GM18520 (cell line): ENCODE data around the gene WWOX.

ENCODE experiments used
- ATAC-seq: cut with Tn5 transposase; IDR thresholded peaks from one replicate; pipeline ENCODE4 v1.9.1; 2021; ENCODE audit not compliant: unreplicated experiment

The WWOX gene

GRCh38 chr16:78876671-78877070, 777.2 kb downstream of the WWOX start:
- no peak for ATAC-seq

DNA sequence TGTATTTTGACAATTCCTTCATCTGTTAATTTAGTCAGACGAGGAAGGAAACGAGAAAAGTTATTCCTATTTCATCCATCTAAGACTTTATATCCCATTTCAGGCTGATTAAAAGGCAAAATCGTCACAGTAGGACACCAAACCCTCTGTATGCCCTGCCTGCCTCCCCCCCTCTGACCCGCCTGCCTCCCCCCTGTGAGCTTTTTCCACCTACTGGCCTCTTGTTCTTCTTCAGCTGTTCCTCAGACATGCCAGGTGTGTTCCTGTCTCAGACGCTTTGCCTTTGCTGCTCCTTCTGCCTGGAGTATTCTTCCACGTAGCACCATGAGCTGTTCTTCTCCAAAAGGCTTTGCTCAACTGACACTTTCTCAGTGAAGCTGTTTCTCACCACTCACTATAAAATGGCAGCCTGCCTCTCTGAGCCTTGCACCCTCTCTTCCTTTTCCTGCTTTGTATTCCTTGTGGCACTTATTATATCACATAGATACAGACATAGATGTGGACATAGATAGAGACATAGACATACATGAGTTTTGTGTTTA, 777.7 kb downstream of the WWOX start:
- no peak for ATAC-seq

DNA sequence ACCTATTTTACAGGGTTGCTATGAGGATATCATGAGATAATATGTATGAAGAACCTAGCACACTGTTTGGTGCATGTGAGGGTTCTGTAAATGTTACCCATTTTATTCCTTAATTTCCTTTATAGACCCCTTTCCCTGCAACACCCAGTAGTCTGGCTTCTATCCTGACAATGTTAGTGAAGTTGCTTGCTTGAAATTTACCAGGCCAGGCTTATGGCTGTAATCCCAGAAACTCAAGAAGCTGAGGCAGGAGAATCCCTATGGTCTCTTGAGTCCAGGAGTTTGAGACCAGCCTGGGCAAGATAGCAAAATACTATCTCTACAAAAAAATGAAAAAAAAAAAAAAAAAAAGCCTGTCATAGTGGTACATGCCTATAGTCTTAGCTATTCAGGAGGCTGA, 779.1 kb downstream of the WWOX start:
- no peak for ATAC-seq

DNA sequence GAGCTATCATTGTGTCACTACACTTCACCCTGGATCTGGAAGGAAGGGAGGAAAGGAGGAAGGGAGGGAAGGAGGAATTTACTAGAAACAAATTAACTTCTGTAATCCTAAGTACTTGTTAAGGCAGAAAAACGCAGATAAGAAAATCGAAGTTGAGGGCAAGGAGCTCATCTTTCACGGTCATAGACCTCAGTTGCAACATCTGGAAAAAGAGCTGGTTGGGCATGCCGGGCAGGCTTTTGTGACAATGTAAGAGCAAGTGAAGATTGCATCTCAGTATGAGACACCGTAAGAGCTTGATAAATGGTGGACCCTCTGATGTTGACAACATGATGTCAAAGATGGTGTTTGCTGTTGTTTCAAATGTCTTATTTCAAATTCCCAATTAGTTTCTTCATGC, 779.6 kb downstream of the WWOX start:
- ATAC-seq = no peak

DNA sequence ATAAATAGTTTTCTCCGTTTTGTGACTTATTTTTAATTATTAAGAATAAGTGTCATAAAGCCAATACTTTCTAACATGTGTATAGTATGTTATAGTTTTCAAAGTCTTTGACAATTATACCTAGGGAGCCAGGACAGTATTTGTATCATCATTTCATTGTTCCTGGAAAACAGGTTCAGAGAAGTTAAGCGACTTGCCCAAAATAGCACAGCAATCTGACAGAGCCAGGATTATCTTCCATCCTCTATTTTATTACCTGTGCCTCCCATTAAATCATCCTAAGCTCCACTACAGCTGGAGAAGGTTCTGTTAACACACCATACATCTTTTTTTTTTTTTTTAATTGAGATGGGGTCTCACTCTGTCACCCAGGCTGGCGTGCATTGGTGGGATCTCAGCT, 782.7 kb downstream of the WWOX start:
- no peak for ATAC-seq

DNA sequence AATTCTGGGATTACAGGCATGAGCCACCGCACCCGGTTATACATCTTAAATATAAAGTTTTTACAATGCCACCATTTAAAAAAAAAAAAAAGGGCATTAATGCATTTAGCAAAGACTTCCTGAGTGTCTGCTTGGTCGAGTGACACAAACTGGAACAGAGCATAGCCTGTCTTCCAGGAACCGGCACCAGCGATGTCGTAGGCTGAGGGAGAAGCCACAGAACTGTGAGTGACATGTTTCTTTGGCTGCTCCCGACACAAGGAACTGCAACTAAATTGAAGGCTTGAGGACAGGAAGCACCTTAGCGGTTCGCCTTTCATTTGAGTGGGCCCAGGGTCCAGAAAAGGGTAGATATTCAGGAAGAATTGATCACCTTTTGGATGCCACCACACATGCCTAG, 783.3 kb downstream of the WWOX start:
- no peak for ATAC-seq

- ATAC-seq = no peak
These were observed 784.8 kb downstream of the WWOX start for GRCh38 chr16:78884204-78884603.

DNA sequence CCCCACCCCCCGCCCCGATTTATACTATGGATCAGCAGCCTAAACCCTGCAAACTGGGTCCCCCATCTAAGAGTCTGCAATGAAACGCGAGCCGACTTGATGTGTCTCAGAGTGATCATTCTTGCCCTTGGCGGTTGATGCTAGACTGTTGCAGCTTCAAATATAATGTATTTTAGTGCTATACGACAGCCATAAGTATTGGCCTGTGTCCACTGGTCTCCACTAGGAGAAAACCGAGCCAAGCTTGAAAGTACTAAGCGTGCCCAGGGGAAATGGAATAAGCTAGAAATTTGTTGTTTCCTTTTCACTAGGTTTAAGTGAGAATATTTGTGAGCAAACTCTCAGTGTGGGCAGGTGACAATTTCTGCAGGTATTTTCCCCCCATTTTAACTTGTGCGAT, 789.9 kb downstream of the WWOX start:
- no peak for ATAC-seq

- ATAC-seq = no peak
These were observed 791.0 kb downstream of the WWOX start for GRCh38 chr16:78890373-78890895.

- no peak for ATAC-seq
These were observed 793.7 kb downstream of the WWOX start for GRCh38 chr16:78892951-78893733.

DNA sequence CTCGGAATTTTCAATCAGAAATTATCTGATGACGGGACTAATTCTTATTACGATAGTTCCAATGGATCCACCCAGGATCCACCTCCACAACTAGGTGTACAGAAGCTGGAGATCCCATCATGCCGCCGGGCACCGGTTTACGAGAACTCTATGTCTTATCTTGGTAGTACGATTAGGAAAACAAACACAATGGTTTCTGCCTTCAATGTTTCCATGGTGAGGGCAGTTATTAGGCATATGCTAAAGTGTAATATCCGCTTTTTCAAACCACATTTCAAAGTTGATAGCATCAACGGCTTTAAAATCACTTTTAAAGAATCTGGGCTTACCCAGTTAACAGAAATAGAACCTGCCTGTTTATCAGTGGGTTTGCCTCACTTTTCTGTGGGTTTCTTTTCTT, 795.4 kb downstream of the WWOX start:
- ATAC-seq = no peak

GRCh38 chr16:78895681-78896080, 796.2 kb downstream of the WWOX start:
- no peak for ATAC-seq

DNA sequence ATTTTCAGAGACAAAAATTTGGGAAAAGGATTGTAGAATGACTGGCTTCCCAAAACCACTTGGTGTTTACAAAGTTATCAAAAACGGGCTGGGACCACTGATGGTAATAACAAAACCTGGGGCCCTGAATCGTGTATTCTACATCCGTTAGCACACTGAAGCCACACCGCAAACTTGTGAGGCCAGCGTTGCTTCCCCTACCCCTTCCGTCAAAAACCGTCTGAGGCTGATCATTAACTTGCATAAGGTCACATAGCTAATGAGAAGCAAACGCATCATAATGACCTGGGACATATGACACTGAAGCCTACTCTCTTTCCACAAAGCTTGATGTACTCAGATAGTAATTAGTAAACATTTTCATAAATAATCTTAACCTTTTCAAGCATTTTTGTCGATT, 796.8 kb downstream of the WWOX start:
- ATAC-seq = no peak

GRCh38 chr16:78897299-78897698, 797.8 kb downstream of the WWOX start:
- ATAC-seq = no peak

GRCh38 chr16:78900044-78900811, 800.8 kb downstream of the WWOX start:
- ATAC-seq = no peak

GRCh38 chr16:78900966-78901365, 801.5 kb downstream of the WWOX start:
- ATAC-seq = no peak

DNA sequence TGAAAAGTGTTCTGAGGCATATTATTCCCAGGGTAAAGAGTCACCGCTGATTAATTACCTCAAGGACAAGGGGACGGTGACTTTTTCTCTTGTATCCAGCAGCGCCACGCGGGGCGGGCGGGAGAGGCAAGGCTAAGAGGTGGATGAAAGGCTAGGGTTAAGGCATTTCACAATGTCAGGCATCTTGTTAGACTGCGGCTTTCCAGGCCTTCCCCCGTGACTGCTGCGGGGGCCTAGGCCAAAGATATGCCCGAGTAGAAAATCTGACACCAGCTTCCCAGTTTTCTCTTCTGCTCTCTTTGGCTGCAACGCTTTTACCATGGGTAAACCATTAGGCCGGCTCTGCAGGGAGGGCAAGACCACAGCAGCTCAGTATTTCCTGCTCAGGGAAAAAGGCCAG, 802.9 kb downstream of the WWOX start:
- no peak for ATAC-seq

DNA sequence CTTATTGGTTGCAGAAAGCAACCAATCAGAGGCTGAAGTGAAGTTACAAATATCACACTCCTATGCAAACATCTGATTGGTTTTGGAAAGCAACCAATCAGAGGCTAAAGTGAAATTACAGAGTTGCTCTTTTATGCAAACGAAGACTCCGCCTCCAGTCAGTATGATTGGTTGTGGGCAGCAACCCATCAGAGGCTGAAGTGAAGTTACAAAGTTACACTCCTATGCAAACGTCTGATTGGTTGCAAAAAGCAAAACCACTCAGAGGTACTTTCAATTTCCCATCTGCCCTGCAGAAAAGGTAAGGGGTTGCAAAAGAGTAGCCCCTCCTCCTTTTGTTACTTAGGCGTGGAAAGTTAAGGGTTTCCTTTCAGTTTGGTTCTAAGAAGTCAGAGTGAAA, 803.8 kb downstream of the WWOX start:
- no peak for ATAC-seq

- ATAC-seq = no peak
These were observed 804.4 kb downstream of the WWOX start for GRCh38 chr16:78903843-78904242.

DNA sequence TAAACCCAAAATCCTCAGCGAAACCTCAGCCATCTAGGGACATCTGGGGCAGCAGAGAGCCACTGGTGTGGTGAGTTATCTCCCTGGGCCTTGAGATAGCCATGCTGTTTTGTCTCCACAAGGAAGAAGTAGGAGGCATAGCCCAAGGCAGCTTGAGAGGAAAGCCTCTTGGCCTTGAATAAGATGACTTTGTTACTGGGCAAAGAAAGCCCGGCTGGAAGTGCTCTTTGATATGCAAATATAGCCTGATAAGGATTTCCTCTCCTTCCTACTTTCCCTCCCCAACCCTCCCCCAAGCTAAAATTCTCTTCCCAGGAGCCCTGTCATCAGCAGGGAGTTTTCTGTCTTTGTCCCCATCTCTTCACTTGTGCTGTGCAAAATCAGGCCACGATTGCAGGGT, 806.7 kb downstream of the WWOX start:
- ATAC-seq = no peak

GRCh38 chr16:78909226-78909625, 809.8 kb downstream of the WWOX start:
- ATAC-seq = no peak

- no peak for ATAC-seq
These were observed 816.4 kb downstream of the WWOX start for GRCh38 chr16:78915811-78916345.
